ENCODE measurements around the gene LRRN3.

The LRRN3 gene

DNA sequence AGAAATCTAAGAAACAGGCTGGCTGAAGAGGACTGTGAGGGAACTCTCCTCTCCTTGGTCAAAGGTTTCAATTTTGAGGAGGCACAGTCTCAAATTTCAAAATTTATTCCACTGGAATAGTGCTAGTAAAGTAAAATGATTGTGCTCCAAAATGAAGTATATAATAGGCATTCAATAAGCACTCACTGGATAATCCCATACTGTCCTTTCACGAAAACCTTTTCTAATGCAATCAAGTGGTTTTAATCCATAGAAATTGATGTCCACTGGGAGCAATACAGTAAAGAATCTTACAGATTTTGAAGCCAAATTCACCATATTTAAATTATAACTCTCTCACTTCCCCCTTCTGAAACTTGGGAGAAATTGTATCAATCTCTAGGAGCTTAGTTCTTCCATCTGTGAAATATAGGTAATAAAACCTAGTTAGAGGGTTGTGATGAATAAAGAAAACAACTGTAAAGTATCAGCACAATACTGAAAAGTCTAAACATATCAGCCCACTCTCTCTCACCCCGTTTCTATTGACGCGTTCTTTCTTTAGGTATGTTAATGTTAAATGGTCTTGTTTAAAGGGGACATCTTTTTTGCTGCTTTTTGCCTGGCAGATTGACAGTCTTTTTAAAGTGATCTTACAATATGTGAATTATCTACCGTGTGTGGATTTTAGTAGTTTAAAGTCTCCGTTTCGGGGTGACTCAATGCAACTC lies 40.8 kb upstream of the LRRN3 start:
- TF ChIP-seq, protein P1, sequence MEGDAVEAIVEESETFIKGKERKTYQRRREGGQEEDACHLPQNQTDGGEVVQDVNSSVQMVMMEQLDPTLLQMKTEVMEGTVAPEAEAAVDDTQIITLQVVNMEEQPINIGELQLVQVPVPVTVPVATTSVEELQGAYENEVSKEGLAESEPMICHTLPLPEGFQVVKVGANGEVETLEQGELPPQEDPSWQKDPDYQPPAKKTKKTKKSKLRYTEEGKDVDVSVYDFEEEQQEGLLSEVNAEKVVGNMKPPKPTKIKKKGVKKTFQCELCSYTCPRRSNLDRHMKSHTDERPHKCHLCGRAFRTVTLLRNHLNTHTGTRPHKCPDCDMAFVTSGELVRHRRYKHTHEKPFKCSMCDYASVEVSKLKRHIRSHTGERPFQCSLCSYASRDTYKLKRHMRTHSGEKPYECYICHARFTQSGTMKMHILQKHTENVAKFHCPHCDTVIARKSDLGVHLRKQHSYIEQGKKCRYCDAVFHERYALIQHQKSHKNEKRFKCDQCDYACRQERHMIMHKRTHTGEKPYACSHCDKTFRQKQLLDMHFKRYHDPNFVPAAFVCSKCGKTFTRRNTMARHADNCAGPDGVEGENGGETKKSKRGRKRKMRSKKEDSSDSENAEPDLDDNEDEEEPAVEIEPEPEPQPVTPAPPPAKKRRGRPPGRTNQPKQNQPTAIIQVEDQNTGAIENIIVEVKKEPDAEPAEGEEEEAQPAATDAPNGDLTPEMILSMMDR (IDR thresholded peaks at IDR 0.05) = no peak
- H3K4me1 ChIP-seq = peaks cover 0 to 6% (median 0%) of the 10 kb centered on the region in 4 donors
- no peak overlapping the region for H3K4me3 ChIP-seq
- H3K9me3 ChIP-seq = no peaks in the 10 kb centered on the region
- no peak for DNase-seq
- H3K36me3 ChIP-seq = no peaks in the 10 kb centered on the region
- H3K27ac ChIP-seq = no peak overlapping the region
- H3K27me3 ChIP-seq = no peaks in the 10 kb centered on the region
- intact Hi-C loops (cut with DNase I; ENCODE audit: low total_unique reads) = no loop called here

DNA sequence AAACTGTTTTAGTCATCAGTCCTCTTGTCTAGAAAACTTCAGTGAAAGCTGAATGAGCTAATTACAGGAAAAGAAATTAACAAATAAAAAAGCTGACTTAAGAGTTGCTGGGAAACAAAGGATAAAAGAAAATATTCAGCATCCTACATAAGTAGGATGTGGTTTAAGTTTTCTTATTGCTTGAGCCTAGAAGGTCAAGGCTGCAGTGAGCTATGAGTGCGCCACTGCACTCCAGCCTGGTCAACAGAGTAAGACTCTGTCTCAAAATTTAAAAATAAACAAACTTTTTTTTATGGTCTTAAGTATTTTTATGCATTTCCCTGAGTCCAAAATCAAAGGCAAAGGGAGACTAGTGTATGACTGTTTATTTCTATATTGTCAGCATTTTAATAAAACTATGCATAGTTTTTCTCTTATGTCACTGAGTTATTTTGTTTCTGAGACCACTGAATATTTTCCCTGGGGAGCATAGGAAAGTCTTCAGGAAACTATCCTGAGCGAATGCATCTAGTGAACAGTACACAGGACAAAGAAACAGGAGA lies 40.0 kb upstream of the LRRN3 start:
- H3K36me3 ChIP-seq = no peaks in the 10 kb centered on the region
- no peaks in the 10 kb centered on the region for H3K4me1 ChIP-seq
- intact Hi-C loops (cut with DNase I; ENCODE audit: low total_unique reads) = no loop called here
- no peaks in the 10 kb centered on the region for H3K9me3 ChIP-seq
- DNase-seq = no peak
- H3K27ac ChIP-seq = no peak overlapping the region
- TF ChIP-seq, protein P1 (IDR thresholded peaks at IDR 0.05) = no peak
- no peaks in the 10 kb centered on the region for H3K27me3 ChIP-seq
- H3K4me3 ChIP-seq = no peak overlapping the region

DNA sequence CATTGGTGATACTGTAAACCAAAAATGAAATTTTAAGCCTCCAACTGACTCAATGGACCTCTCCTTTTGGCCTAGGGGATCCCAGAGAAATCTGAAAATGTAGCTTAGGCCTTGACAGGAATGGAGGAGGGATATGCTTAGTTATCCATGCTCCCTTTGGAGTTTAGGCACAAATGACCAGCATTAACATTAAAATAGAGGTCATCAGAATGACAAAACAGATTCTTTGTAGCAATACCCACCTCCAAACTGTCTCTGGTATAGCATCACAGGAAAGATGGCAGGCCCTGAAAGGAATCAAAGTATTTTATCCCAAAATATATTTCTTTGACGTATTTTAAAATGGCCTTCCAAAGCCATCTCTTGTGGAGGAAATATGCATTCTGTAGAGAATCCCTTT lies 39.1 kb upstream of the LRRN3 start:
- no peaks in the 10 kb centered on the region for H3K4me1 ChIP-seq
- H3K9me3 ChIP-seq = no peaks in the 10 kb centered on the region
- intact Hi-C loops (cut with DNase I; ENCODE audit: low total_unique reads) = no loop called here
- no peaks in the 10 kb centered on the region for H3K36me3 ChIP-seq
- H3K27ac ChIP-seq = no peak overlapping the region
- no peaks in the 10 kb centered on the region for H3K27me3 ChIP-seq
- no peak for DNase-seq
- H3K4me3 ChIP-seq = no peak overlapping the region
- TF ChIP-seq, protein P1 (IDR thresholded peaks at IDR 0.05) = no peak

DNA sequence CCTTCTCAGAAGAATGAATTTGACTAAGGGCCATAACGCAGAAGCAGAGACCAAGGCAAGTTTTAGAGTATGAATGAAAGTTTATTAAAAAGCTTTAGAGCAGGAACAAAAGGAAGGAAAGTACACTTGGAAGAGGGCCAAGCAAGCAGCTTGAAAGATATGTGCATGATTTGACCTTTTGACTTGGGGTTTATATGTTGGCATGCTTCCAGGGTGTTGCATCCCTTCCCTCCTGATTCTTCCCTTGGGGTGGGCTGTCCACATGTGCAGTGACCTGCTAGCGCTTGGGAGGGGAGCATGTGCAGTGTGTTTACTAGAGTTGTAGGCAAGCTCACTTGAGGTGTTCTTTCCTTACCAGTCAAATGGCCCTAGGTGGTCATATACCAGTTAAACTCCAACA lies 37.9 kb upstream of the LRRN3 start:
- Histone ChIP-seq H3K4me1 (no peaks in the 10 kb centered on the region), H3K36me3 (no peaks in the 10 kb centered on the region), H3K27ac (no peak overlapping the region), H3K27me3 (no peaks in the 10 kb centered on the region), H3K9me3 (no peaks in the 10 kb centered on the region), H3K4me3 (no peak overlapping the region)
- no peak for DNase-seq
- TF ChIP-seq, protein P1 (IDR thresholded peaks at IDR 0.05) = no peak
- intact Hi-C loops (cut with DNase I; ENCODE audit: low total_unique reads) = no loop called here

- TF ChIP-seq, protein P1 (IDR thresholded peaks at IDR 0.05) = no peak
- no peak overlapping the region for H3K4me3 ChIP-seq
- no peaks in the 10 kb centered on the region for H3K9me3 ChIP-seq
- H3K36me3 ChIP-seq = no peaks in the 10 kb centered on the region
- H3K4me1 ChIP-seq = no peaks in the 10 kb centered on the region
- no peak for DNase-seq
- intact Hi-C loops (cut with DNase I; ENCODE audit: low total_unique reads) = no loop called here
- no peaks in the 10 kb centered on the region for H3K27me3 ChIP-seq
- H3K27ac ChIP-seq = no peak overlapping the region
Observed at GRCh38 chr7:111056371-111056770, 34.6 kb upstream of the LRRN3 start.
